Stimulated activated CD4-positive, alpha-beta T cell treated with anti-CD3 and anti-CD28 coated beads, Interleukin-15, amount 100 ng/mL, for 1 hour (primary cell): ENCODE results near the gene CTDSPL.

ENCODE experiments used
- DNase-seq, 2 donors: peaks; one replicate each; pipeline ENCODE4 v3.0.0-alpha.2; 2020; ENCODE audit warnings: low read depth in 1 of 2, low spot score in 1 of 2

Gene CTDSPL

GRCh38 chr3:37910671-37911400 lies 49.2 kb downstream of the CTDSPL start:
- DNase-seq, result no peak

DNA sequence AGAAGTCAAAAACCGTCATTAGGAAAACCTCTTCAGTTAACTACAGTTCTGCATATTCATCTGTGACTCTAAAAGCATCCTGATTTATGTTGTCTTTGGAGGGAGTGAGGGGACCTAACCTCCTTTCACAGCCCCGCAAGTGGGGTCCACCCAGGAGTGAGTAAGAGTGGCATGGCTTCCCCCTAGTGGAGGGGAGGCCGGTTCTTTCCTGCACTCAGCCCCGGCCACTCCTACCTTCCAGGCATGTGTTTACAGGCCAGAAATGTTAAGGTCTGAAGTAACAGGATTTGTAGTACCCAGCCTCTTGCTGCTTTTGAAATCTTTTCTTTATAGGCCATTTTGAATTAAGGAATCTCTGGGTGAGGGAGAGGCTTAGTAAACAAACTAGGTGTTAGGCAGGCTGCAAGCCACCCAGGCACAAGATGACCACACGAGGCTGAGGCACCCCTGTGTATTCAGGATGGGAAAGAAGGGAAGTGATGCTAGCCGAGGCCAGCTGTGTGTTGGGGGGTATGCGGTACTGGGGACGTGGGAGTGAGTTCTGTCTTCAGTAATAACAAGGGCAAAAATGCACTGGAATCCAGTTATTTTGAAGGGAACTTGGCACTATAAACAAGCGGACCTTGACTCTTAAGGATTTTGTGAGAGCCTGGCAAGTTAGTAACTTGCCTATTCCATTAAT lies 50.5 kb downstream of the CTDSPL start:
- no peak for DNase-seq

GRCh38 chr3:37913522-37913921 lies 51.8 kb downstream of the CTDSPL start:
- no peak for DNase-seq

DNA sequence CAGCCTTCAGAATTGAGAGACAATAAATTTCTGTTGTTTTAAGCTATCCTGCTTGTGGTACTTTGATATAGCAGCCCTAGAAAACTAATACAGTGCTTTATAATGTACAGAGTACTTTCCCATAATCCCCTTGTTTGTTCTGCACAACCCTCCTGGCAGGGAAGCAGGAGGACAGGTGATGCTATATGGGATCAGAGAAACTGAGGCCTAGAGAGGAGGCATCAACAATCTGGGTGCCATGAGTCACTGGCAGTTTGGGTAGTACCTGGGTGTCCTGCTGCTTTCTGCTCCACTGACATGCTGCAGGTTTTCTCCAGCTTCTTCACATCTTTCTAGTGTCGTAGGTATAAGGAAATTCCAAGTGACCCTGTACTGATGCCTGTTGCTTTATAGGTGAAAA lies 55.0 kb downstream of the CTDSPL start:
- DNase-seq, result no peak

DNA sequence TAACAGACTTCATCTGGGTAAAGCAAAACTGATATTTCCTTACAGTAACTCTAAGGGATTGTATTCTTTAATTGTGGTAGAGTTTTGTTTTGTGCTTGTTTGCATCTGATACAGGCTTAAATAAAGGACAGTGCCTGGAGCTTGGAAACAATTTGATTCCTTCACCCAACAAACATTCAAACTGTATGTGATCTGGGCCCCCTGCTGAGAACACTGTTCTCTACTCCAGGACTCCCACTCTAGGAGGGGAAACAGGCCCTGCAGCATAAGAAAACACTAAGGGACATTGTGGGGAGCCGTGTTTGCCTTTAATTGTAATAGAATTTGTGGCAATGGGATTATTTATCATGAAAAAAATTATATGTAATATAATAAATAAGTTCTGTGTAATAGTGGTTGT lies 56.9 kb downstream of the CTDSPL start:
- DNase-seq, result no peak

GRCh38 chr3:37920156-37920699 lies 58.5 kb downstream of the CTDSPL start:
- no peak for DNase-seq

DNA sequence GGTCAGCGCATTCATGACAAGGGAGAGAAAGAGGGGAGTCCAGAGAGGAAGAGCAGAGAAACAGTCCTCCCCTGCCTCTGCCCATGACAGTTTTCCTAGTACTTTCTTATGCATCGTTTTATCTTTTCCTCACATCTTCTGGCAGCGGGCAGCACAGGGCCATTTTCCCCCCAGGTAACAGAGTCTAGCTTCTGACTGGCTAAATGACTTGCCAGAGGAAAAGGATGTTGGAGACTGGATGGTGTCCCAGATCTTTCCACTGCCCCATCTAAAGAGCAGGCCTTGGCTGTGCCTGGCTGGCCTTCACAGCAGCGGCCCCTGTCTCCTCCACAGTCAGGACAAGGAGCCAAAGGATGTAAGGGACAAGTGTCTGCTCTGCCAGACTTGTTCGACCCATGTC lies 59.3 kb downstream of the CTDSPL start:
- no peak for DNase-seq

DNA sequence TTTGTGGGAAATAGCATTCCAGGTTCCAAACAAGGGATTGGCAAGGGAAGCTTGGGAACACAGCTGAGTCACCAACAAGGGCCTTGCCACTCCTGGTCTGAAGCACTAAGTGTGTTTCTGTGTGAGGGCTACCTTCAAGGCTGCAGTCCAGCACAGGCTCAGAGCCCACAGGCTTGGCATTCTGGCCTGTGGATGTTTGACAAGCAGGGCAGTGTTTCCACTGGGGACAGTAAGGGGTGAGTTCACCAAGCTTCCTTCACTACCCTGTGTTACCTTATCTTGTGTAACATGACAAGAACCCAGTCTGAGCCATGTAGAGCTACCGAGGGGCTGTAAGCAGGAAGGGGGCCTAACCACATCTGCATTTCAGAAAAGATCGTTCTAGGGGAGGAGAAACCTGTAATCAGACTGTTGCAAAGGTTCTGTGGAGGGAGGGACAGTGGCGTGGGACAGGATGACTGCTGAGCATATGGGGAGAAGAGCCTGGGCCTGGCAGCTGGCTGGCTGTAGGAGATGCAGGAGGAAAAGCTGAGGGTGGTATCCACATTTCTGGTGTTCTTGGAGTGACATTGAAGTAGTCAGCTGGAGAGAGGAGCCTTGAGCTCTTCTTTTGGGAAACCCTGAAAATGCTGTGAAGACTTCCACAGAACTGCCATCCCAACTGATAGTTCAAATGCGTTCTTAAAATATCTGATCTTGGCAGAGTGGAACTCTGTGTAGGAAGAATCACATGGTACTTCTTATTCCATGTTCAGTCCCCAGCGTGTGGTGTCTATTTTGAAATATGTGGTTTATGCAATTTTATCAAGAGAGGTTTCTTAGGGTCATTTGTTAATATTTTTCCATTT lies 61.3 kb downstream of the CTDSPL start:
- no peak for DNase-seq

- no peak for DNase-seq
These were observed 61.9 kb downstream of the CTDSPL start for GRCh38 chr3:37923569-37924040.

GRCh38 chr3:37924453-37924852 lies 62.8 kb downstream of the CTDSPL start:
- DNase-seq, result no peak

DNA sequence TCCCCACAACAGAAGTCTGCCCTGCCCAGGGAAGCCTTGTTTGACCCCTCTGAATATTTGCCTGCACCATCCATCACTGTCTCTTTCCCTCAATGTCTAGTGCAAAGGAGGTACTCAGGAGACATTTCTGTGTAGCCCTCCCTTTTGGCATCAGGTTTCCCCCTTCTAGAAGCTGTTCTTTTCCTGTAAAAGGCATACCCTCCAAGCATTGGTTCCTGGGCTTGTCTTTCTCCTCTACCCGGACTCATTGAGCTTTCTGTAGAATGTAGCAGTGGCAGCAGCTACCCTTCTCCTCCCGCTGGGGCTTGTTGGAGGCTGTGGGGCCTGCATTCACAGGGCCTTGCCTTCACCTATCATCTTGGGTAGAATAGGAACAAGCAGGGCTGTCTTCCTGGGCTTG lies 63.5 kb downstream of the CTDSPL start:
- no peak for DNase-seq

GRCh38 chr3:37926611-37927010 lies 64.9 kb downstream of the CTDSPL start:
- DNase-seq, result no peak

DNA sequence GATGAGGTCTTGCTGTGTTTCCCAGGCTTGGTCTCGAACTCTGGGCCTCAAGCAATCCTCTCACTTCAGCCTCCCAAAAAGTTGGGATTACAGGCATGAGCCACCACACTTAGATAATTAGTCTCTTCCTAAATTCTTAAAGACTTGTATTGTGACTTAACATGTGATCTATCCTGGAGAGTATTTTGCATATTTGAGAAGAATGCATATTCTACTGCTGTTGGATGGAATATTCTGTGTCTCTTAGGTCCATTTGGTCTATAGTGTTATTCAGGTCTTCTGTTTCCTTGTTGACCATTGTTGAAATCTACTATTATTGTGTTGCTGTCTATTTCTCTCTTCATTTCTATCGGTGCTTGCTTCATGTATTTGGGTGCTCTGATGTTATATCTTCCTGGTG lies 68.8 kb downstream of the CTDSPL start:
- DNase-seq, result no peak

DNA sequence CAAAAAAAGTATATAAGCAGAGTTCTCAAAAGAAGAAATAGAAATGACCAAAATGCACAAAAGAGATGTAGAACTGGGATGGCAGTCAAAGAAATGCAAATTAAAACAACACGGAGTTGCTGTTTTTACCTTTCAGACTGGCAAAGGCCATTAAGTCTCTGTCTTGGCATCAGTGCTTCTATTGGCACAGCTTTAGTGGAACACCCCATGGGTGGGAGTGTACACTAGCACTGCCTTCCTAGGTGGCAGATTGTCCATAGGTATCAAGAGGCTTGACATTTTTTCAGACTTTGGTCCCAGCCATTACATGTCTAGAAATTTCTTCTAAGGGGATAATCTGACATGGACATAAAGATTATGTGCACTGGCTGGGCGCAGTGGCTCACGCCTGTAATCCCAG lies 70.8 kb downstream of the CTDSPL start:
- DNase-seq, result no peak

- DNase-seq, result no peak
These were observed 73.1 kb downstream of the CTDSPL start for GRCh38 chr3:37934631-37935289.

GRCh38 chr3:37935290-37935668 lies 73.6 kb downstream of the CTDSPL start:
- DNase-seq, result no peak

DNA sequence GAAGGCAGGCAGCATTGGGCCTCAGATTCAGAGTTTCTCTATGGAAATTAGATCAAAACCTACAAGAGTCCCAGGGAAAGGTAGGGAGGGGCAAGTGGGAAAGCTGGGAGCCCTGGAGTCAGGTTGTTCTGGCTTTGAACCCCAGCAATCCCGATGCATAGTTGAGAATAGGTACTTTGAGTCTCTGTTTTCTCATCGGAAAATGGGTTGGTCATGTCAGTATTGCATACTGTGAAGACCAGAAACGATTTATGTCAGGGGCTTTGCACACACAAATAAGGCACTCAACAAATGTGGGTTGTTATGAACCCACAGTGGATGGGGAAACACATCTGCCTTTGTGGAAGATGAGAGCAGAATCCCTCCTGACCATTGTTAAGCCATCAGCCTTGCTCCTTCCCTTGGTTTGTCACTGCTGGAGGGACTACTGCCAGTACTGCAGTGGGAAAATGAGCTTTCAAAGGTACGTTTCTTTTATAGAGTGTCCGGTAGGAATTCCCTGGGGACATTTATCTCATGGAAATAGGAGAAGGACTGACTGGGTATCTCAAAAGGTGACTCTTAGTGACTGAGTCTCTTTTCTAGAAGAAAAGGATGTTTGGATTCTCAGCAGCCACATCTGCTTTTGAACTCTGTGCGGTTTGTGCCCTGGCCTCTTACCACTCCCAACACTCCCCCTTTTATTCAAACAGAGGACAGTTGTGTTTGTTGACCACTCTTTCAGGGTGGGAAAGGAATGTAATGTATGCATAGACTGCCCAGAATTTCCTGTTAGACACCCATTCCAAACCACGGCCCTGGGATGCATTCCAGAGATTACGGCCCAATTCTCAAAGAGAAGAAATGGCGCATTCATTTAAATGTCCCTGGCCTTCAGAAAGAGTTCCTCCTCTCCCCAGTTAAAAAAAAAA lies 74.3 kb downstream of the CTDSPL start:
- no peak for DNase-seq

DNA sequence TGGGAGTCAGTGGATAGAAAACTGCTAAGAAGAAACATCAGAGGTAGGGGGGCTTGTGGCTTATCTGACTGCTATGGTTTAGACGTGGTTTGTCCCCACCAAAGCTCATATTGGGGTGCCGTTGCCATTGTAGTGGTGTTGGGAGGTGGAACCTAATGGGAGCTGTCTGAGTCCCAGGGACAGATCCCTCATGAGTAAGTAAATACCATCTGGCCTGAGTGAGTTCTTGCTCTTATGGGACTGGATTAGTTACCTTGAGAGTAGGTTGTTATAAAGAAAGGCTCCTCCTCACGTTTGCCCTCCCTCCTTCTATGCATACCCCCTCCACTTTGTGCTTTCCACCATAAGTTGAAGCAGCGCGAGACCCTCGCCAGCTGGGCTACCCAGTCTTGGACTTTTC lies 75.5 kb downstream of the CTDSPL start:
- DNase-seq, result no peak

DNA sequence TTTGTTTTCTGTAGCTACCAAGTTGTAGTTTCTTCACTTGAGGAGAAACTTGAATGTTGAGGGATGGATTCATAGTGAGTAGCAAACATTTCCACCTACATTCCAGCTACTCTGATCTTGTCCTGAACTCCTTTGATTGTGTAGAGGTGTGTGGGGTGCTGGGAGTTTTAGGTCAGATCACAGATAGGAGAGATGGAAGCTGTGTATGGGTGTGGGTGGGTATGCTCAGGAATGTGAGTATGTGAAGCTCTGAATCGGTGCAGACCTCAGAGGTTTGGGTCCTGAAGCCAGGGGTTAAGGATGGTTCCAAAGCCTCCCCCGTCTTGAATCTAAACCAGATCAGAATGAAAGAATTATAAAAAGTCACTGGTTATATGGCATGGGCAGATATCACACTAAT lies 76.3 kb downstream of the CTDSPL start:
- no peak for DNase-seq

DNA sequence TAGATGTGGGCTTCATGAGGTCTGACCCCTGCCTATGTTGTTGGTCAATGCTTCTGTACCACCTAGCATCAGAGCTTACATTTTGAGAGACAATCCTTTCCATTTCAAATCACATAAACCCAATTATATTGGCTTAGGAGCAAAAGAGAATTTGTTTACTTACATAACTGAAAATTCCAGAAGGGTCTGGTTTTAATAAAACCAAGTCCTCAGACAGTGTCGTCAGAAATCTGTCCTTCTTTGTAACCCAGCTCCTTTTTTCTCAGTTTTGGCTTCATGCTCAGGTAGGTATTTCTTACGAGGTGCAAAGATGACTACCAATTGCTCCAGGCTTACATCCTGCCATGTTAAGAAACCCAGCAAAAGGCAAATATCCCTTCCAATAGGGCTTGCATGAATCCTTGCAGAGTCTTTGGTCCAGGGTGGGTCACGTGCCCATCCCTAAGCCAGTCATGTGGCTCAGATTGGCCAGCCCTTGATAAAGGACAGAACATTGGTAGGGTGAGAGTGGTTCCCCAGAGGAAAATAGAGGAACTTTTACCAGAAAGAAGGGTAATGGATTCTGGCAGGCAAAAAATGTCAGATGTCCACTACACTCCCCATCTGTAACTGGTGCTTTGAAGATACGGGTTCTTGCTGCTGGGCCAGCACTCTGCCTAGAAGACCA lies 78.7 kb downstream of the CTDSPL start:
- DNase-seq, result no peak
